HG02973 (cell line): Measurements from ENCODE around the gene TSPAN32.
"Not testable (repeated sequence)": the region's sequence is repeated elsewhere in the genome, so short reads cannot be mapped to it uniquely, and the experiment has no call there.

Experiments
- ATAC-seq: cut with Tn5 transposase; IDR thresholded peaks from one replicate; pipeline ENCODE4 v1.9.1; 2021; ENCODE audit warnings: moderate library complexity; ENCODE audit not compliant: unreplicated experiment

The TSPAN32 gene

DNA sequence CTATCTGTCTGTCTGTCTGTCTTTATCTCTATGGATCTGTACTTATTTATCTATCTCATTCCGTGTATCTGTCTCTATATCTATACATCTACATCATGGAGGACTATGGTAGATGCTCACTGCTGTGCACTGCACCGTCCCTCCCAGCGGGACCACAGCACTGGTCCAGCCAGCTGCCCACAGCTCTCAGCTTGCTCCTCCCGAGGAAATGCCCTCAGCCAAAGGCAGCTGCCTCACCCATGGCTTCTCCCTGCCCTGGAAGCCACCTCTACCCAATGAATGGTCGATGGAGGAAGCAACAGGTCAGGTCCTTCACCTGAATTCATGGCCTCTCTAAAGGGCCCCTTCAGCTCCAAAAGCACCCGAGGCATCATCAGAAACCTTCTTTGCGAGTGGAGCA lies 60.6 kb downstream of the TSPAN32 start:
- ATAC-seq = no peak

GRCh38 chr11:2363130-2363529 lies 61.3 kb downstream of the TSPAN32 start:
- no peak for ATAC-seq

- no peak for ATAC-seq
Measured at GRCh38 chr11:2363577-2364370, 62.0 kb downstream of the TSPAN32 start.

DNA sequence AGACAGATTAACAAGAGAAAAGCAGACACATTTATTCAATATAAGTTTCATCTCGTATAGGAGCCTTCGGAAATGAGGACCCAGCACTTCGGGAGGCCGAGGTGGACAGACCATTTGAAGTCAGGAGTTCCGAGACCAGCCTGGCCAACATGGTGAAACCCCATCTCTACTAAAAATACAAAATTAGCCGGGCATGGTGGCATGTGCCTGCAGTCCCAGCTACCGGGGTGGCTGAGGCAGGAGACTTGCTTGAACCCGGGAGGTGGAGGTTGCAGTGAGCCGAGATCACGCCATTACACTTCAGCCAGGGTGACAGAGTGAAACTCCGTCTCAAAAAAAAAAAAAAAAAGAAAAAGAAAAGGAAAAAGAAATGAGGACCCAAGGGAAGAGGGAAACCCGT lies 62.6 kb downstream of the TSPAN32 start:
- not testable (repeated sequence) for ATAC-seq

- no peak for ATAC-seq
Measured at GRCh38 chr11:2365571-2366210, 63.9 kb downstream of the TSPAN32 start.

DNA sequence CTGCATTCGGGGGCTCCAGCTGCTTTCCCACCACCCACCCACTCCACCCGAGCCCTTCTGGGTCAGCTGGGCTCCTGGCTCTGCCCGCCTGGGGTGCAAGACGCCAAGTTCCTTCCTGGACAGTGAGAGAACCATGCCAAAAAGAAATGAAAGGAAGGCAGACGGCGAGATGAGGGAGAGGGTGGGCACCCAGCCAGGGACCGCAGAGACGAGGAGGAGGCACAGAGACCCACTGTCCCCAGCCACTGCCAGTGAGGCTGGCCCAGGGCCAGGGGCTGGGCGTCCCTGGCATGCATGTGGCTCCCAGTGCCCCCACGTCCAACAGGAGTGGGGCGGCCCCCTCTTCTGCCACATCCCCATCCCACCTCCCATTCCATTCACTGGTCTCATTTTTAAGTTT lies 64.5 kb downstream of the TSPAN32 start:
- no peak for ATAC-seq

DNA sequence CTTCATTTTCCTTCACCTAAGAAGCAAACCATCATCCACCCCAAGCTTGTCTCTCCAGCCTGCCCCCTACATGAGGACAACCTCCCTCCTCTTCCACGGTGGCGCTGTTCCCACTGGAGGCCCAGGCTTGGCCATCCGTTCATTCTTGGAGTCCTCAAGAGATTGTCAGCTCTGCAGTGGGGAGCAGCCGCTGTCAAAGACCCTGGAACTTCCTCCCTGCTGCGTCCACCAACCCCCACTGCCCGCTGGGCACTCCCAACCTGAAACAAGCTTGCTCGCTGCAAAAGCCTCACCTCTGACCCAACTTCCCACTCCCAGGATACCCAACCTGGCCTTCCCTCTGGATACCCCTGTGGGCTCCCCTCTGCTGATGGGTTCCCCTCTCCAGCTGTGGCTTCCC lies 64.9 kb downstream of the TSPAN32 start:
- no peak for ATAC-seq

DNA sequence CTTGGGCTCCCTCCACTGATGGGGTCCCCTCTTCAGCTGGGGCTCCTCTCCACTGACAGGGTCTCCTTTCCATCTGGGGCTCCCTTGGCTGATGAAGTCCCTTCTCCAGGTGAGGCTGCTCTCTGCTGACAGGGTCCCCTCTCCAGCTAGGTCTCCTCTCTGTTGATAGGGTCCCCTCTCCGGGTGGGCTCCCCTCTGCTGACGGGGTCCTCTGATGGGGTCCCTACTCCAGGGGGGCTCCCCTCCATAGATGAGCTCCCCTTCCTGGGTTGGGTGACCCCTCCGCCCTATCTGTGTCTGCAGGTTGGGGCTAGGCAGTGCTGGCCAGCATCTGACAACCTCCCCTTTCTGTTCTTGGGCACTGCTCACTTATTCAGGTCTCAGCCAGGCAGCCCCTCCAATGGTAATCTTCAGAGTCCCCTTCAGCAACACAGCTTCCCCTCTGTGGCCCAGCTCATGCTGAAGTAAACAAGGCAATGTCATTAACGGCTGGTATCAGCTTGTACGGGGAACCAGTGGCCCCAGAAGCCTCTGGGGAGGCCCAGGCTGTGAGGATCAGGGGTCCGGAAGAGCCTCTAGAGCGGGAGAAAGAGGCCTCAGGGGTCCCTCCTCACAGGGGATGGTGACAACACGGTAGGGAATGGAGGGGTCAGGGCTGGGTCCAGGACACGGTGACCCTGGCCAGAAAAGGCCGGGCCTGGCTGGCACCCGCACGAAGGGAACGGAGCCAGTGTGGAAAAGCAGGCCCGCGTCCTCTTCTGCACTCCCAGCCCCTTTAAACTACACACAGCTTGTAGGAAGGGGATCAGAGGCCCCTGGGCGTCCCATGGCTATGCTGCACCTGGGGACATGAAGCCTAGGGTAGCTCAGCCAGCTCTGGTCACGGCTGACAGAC lies 65.7 kb downstream of the TSPAN32 start:
- ATAC-seq = no peak
